ENCODE results near the gene TAF11L7. TPM values are rescaled to one million over a fixed set of nuclear protein-coding genes. Genes with fewer than 3 reads are reported as not detected.

Gene TAF11L7
- not detected in 2 replicates for total RNA-seq

GRCh38 chr5:17585658-17586057, at the start of gene TAF11L7:
Gene TAF11L7 (minus strand): TSS chr5:17585758.

GRCh38 chr5:17634160-17634559, 48.6 kb upstream of the TAF11L7 start, which contains the start of gene TAF11L14:
Gene TAF11L14 (plus strand): TSS chr5:17634460.

GRCh38 chr5:17631788-17632187, 46.2 kb upstream of the TAF11L7 start, which contains the start of gene TAF11L13:
Gene TAF11L13 (plus strand): TSS chr5:17632088.

GRCh38 chr5:17610092-17610491, 24.5 kb upstream of the TAF11L7 start, which contains the start of gene TAF11L12:
Gene TAF11L12 (plus strand): TSS chr5:17610392.

GRCh38 chr5:17603880-17604279, 18.3 kb upstream of the TAF11L7 start, which contains the start of gene TAF11L11:
Gene TAF11L11 (plus strand): TSS chr5:17604183.

GRCh38 chr5:17597728-17598127, 12.2 kb upstream of the TAF11L7 start, which contains the start of gene TAF11L10:
Gene TAF11L10 (minus strand): TSS chr5:17597828.

GRCh38 chr5:17594255-17594654, 8.7 kb upstream of the TAF11L7 start, which contains the start of gene TAF11L9:
Gene TAF11L9 (minus strand): TSS chr5:17594394.

GRCh38 chr5:17590860-17591259, 5.3 kb upstream of the TAF11L7 start, which contains the start of gene TAF11L8:
Gene TAF11L8 (minus strand): TSS chr5:17590960.

Other genes with a start within 250 kb of the TAF11L7 start
- gene TAF11L2, start 87.5 kb downstream of the TAF11L7 start, total RNA-seq: not detected in 2 replicates
- not detected in 2 replicates for gene TAF11L3, start 67.4 kb downstream of the TAF11L7 start, total RNA-seq
- not detected in 2 replicates for gene TAF11L4, start 64.0 kb downstream of the TAF11L7 start, total RNA-seq
- gene TAF11L5, start 60.5 kb downstream of the TAF11L7 start, total RNA-seq: not detected in 2 replicates
- gene TAF11L6, start 57.1 kb downstream of the TAF11L7 start, total RNA-seq: not detected in 2 replicates
- gene TAF11L8, start 5.2 kb upstream of the TAF11L7 start, total RNA-seq: not detected in 2 replicates
- not detected in 2 replicates for gene TAF11L9, start 8.6 kb upstream of the TAF11L7 start, total RNA-seq
- not detected in 2 replicates for gene TAF11L10, start 12.1 kb upstream of the TAF11L7 start, total RNA-seq
- gene TAF11L11, start 18.4 kb upstream of the TAF11L7 start, total RNA-seq: not detected in 2 replicates
- gene TAF11L12, start 24.6 kb upstream of the TAF11L7 start, total RNA-seq: not detected in 2 replicates
- 0.28 TPM in 1 of 2 replicates, not detected in the other for gene TAF11L13, start 46.3 kb upstream of the TAF11L7 start, total RNA-seq
- not detected in 2 replicates for gene TAF11L14, start 48.7 kb upstream of the TAF11L7 start, total RNA-seq